Measurements from ENCODE around the gene TRAPPC3. TPM values are rescaled to one million over a fixed set of nuclear protein-coding genes. Genes with fewer than 3 reads are reported as not detected.

Gene TRAPPC3
- total RNA-seq, 1 experiment from 2014 or later, result 98.7 TPM

DNA sequence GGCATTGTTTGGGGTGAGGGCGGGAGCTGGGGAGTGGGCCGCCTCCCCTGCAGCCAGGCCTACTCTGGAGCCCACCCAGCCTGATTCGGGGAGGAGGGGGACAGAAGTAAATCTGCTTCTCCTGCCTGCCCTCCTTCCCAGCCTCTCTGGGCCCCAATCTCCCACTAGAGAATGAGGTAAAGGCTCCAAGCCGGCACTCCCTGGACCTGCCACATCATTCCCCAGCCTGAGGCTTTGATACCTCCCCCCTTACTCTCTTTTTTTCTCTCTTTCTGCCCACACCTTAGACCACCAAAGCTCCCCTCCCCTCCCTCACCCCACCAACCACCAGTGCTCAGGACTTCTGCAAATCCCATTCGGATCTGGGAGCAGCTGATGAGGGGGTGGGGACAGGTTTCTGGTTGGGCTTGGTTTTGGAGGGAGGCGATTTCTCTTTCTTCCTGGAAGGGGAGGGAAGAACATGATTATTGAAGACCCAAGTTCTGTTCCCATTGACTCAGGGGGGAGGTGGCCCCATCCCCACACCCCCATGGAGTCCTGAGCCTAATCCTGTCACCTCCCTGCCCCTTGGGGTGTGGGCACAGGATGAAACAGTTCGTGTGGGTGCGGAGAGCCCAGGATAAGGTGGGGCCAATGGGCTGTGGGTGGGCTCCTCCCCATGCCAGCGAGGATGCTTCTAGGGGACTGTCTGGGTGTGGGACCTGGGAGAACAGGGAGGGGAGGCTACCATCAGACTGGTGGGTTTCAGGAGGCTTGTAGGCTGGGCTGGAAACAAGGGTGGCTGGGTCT, 8.0 kb upstream of the TRAPPC3 start:
- peak overlapping the region; percentile 67 to 87 for H3K4me3 ChIP-seq (ENCODE audit: low read depth in 2 of 2, low read length in 2 of 2)
- H3K9me3 ChIP-seq (ENCODE audit: control insufficient read depth, insufficient read depth, low read depth, low read length), result no peaks in the 10 kb centered on the region
- no peak for DNase-seq (ENCODE audit: low read depth, low spot score)
- no peak for ATAC-seq
- peaks cover 58% of the 10 kb centered on the region for H3K4me1 ChIP-seq (ENCODE audit: control insufficient read depth, insufficient read depth, low read length)
- peak overlapping the region; percentile 84 for H3K27ac ChIP-seq (ENCODE audit: low read length)
- in situ Hi-C loops (cut with HindIII; ENCODE audit: low pct_unique_long_range_greater_than_20kb, low sequenced_read_pairs), result no loop called here
- H3K27me3 ChIP-seq (ENCODE audit: control insufficient read depth, insufficient read depth, low read length), result no peaks in the 10 kb centered on the region
- ChIA-PET POLR2A (no interaction called here), CTCF (interaction anchor here (0.6 to 0.7 kb wide), 3 partner anchors 71 to 1947 kb away, joined by 3 to 6 read pairs (median 3); no protein-coding TSS in a partner anchor)
- TF ChIP-seq, protein P1, sequence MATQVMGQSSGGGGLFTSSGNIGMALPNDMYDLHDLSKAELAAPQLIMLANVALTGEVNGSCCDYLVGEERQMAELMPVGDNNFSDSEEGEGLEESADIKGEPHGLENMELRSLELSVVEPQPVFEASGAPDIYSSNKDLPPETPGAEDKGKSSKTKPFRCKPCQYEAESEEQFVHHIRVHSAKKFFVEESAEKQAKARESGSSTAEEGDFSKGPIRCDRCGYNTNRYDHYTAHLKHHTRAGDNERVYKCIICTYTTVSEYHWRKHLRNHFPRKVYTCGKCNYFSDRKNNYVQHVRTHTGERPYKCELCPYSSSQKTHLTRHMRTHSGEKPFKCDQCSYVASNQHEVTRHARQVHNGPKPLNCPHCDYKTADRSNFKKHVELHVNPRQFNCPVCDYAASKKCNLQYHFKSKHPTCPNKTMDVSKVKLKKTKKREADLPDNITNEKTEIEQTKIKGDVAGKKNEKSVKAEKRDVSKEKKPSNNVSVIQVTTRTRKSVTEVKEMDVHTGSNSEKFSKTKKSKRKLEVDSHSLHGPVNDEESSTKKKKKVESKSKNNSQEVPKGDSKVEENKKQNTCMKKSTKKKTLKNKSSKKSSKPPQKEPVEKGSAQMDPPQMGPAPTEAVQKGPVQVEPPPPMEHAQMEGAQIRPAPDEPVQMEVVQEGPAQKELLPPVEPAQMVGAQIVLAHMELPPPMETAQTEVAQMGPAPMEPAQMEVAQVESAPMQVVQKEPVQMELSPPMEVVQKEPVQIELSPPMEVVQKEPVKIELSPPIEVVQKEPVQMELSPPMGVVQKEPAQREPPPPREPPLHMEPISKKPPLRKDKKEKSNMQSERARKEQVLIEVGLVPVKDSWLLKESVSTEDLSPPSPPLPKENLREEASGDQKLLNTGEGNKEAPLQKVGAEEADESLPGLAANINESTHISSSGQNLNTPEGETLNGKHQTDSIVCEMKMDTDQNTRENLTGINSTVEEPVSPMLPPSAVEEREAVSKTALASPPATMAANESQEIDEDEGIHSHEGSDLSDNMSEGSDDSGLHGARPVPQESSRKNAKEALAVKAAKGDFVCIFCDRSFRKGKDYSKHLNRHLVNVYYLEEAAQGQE (IDR thresholded peaks at IDR 0.05; ENCODE audit: insufficient read depth in 1 of 2, low read depth in 2 of 2, low read length in 1 of 2), result no peak
- TF ChIP-seq POLR2AphosphoS5 (IDR thresholded peaks at IDR 0.05; ENCODE audit: low read depth, low read length) (no peak), SIN3A (IDR thresholded peaks at IDR 0.05; ENCODE audit: borderline replicate concordance, insufficient read depth, low read depth, low read length) (no peak), TCF7L2 (IDR thresholded peaks at IDR 0.05; ENCODE audit: low read depth, low read length) (no peak)
- TF ChIP-seq, protein P2, sequence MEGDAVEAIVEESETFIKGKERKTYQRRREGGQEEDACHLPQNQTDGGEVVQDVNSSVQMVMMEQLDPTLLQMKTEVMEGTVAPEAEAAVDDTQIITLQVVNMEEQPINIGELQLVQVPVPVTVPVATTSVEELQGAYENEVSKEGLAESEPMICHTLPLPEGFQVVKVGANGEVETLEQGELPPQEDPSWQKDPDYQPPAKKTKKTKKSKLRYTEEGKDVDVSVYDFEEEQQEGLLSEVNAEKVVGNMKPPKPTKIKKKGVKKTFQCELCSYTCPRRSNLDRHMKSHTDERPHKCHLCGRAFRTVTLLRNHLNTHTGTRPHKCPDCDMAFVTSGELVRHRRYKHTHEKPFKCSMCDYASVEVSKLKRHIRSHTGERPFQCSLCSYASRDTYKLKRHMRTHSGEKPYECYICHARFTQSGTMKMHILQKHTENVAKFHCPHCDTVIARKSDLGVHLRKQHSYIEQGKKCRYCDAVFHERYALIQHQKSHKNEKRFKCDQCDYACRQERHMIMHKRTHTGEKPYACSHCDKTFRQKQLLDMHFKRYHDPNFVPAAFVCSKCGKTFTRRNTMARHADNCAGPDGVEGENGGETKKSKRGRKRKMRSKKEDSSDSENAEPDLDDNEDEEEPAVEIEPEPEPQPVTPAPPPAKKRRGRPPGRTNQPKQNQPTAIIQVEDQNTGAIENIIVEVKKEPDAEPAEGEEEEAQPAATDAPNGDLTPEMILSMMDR (IDR thresholded peaks at IDR 0.05), result no peak
- H3K36me3 ChIP-seq (ENCODE audit: control insufficient read depth, insufficient read depth, low read length), result peaks cover 2% of the 10 kb centered on the region
- intact Hi-C loops (cut with micrococcal nuclease; ENCODE audit: unreplicated experiment), result no loop called here
- BruUV-seq (replicated peaks), result no TSS peak

DNA sequence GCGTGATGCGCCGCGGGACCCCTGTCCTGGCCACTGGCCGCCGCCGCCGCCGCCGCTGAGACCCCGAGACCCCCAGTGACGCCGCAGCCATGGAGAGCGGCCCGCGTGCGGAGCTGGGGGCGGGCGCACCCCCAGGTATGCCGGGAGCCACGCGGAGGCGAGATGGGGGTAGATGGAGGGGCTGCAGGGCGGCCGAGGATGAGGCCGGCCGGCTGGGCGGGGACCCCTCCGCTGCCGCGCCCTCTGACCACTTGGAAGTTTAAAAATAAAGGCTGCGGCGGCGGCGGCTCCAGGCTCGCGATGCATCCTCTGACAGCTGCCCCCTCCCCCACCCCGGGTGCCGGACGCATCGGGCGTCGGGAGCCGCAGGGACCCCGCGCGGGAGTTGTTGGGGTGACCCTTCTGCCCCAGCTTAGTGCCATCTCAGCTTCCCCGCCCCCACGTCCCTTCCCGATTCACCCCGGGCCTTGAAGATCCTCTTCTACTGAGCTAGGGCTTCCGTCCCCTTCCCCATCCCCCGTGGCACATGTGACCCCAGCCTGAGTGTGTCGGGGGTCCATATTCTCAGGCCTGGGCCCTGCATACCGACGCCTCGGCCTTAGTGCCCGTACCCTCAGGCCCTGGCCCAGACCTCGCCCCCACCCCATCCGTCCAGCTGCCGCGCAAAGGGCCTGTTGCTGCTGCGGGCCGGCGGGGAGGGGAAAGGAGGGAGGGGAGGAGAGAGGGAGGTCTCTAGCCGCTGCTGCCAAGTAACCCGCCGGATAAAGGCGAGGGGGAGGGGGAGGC, 7.2 kb upstream of the TRAPPC3 start:
- DNase-seq (ENCODE audit: low read depth, low spot score), result no peak
- POLR2A ChIA-PET, result no interaction called here
- H3K9me3 ChIP-seq (ENCODE audit: control insufficient read depth, insufficient read depth, low read depth, low read length), result no peaks in the 10 kb centered on the region
- peaks cover 2% of the 10 kb centered on the region for H3K36me3 ChIP-seq (ENCODE audit: control insufficient read depth, insufficient read depth, low read length)
- H3K27ac ChIP-seq (ENCODE audit: low read length), result peak overlapping the region; percentile 84
- TSS peak; percentile 35 for BruUV-seq (replicated peaks)
- peak overlapping the region; percentile 67 to 87 for H3K4me3 ChIP-seq (ENCODE audit: low read depth in 2 of 2, low read length in 2 of 2)
- TF ChIP-seq, protein P2 (IDR thresholded peaks at IDR 0.05), result no peak
- TF ChIP-seq SIN3A (IDR thresholded peaks at IDR 0.05; ENCODE audit: borderline replicate concordance, insufficient read depth, low read depth, low read length), result 0 out of 2 replicates have a peak, but pooled peaks have one; percentile 21
- TF ChIP-seq, protein P1 (IDR thresholded peaks at IDR 0.05; ENCODE audit: insufficient read depth in 1 of 2, low read depth in 2 of 2, low read length in 1 of 2), result no peak
- TF ChIP-seq POLR2AphosphoS5 (IDR thresholded peaks at IDR 0.05; ENCODE audit: low read depth, low read length), result no peak
- TF ChIP-seq TCF7L2 (IDR thresholded peaks at IDR 0.05; ENCODE audit: low read depth, low read length), result no peak
- peaks cover 59% of the 10 kb centered on the region for H3K4me1 ChIP-seq (ENCODE audit: control insufficient read depth, insufficient read depth, low read length)
- intact Hi-C loops (cut with micrococcal nuclease; ENCODE audit: unreplicated experiment) (no loop called here), in situ Hi-C loops (cut with HindIII; ENCODE audit: low pct_unique_long_range_greater_than_20kb, low sequenced_read_pairs) (no loop called here)
- ATAC-seq, result peak; percentile 37
- CTCF ChIA-PET, result interaction anchor here (0.6 kb wide), 1 partner anchor 1947 kb away, joined by 3 read pairs; no protein-coding TSS in a partner anchor
- no peaks in the 10 kb centered on the region for H3K27me3 ChIP-seq (ENCODE audit: control insufficient read depth, insufficient read depth, low read length)
